Measurements from ENCODE around the gene LRP1B.

- TF ChIP-seq CEBPB (IDR thresholded peaks at IDR 0.05), result no peak
- no peak for TF ChIP-seq TAF1 (IDR thresholded peaks at IDR 0.05; ENCODE audit: low read depth)
- no peak for TF ChIP-seq TEAD4 (IDR thresholded peaks at IDR 0.05)
- TF ChIP-seq EP300 (IDR thresholded peaks at IDR 0.05; ENCODE audit: borderline replicate concordance), result no peak
- TF ChIP-seq CREB1 (IDR thresholded peaks at IDR 0.05; ENCODE audit: low read depth), result no peak
- TF ChIP-seq TCF12 (IDR thresholded peaks at IDR 0.05; ENCODE audit: low read depth), result no peak
- no peak for TF ChIP-seq NFIC (IDR thresholded peaks at IDR 0.05)
- no peak for TF ChIP-seq REST (IDR thresholded peaks at IDR 0.05; ENCODE audit: low read depth)
- TF ChIP-seq ZBTB7A (IDR thresholded peaks at IDR 0.05; ENCODE audit: low read depth), result no peak
These were observed 1482.4 kb downstream of the LRP1B start for GRCh38 chr2:140648393-140648792.

Data from Ishikawa (cell line).